Measurements from ENCODE around the gene OR4F17. TPM values are rescaled to one million over a fixed set of nuclear protein-coding genes. Genes with fewer than 3 reads are reported as not detected.
"Not testable (repeated sequence)": the region's sequence is repeated elsewhere in the genome, so short reads cannot be mapped to it uniquely, and the experiment has no call there.

The OR4F17 gene
- not detected for polyA plus RNA-seq

GRCh38 chr19:106804-107203 lies at the start of gene OR4F17:
Gene OR4F17 (plus strand): TSS chr19:107104. CDS start chr19:110679, 3,575 bp downstream.
- not testable (repeated sequence) for H3K27ac ChIP-seq (ENCODE audit: low read depth, low read length)

GRCh38 chr19:70793-71192 lies 36.1 kb upstream of the OR4F17 start:
- H3K27ac ChIP-seq (ENCODE audit: low read depth, low read length): not testable (repeated sequence)
- 0% methylated on average over 12 of the region's 54 CpGs; no CpG with 5 or more reads in 2 of the 3 donors for WGBS, 3 donors

DNA sequence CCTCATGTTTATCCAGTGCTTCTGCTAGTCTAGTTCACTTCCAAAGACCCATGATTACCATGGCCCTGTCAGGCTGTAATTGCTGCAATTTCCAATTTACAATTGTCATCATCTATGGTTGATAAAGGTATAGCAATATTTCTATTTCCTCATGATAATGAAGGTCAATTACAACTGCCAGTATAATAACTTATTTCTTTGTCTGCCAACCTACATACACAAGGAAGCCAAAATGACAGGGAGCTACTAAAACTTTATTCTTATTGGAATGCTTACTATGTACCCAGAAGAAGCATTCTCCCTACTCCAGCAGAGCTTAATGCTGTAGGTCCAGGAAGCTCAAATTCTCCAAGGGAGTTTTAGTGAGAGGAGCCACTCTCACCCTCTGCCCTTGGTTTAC lies 24.0 kb upstream of the OR4F17 start:
- H3K27ac ChIP-seq (ENCODE audit: low read depth, low read length): not testable (repeated sequence)

DNA sequence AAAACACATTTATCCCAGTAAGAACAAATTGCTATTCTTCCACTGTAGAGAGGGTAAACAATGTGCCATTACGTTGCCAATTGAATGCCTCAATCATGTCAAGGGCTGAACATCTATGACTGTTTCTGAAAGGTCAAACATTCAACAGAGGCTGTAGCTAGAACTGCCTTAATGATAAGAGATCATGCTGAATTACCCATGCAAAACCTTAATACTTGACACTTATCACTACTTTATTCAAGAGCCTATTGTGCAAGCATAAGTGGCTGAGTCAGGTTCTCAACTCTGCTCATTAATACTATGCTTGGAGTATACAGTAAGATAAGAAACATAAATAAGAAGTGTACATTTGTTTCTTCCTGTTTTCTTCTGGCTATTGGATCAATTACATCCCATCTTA lies 23.3 kb upstream of the OR4F17 start:
- H3K27ac ChIP-seq (ENCODE audit: low read depth, low read length): not testable (repeated sequence)
- WGBS, 3 donors: no CpG with 5 or more reads among the region's 1 CpG

DNA sequence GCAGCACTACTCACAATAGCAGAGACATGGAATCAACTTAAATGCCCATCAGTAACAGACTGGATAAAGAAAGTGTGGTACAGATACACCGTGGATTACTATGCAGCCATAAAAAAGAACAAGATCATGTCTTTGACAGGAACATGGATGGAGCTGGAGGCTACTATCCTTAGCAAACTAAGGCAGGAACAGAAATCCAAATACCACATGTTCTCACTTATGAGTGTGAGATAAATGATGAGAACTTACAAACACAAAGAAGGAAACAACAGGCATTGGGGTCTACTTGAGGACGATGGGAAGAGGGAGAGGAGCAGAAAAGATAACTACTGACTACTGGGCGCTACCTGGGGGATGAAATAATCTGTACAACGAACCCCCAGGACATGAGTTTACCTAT lies 16.2 kb upstream of the OR4F17 start:
- WGBS, 3 donors: 56 to 75% (median 72%) methylated on average over 3 to 4 of the region's 4 CpGs
- H3K27ac ChIP-seq (ENCODE audit: low read depth, low read length): not testable (repeated sequence)

DNA sequence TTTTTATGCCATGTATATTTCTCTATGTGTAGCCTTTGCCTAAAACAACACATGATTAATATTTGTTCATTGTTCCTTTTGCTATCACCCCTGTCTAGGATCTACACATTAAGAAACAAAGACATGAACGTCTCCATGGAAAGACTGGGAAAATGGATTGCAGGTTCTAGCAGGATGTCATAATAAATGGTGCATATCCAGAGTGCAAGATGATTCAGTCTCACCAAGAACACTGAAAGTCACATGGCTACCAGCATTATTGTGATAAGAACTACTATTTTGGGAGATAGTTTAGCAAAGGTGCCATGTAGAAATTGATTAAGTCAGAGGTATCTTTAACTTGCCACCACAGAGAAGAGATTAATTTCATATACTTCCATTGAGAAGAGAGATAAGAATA lies 12.1 kb upstream of the OR4F17 start:
- H3K27ac ChIP-seq (ENCODE audit: low read depth, low read length): not testable (repeated sequence)
- no CpG with 5 or more reads among the region's 1 CpG for WGBS, 3 donors

GRCh38 chr19:97647-98046 lies 9.3 kb upstream of the OR4F17 start:
- not testable (repeated sequence) for H3K27ac ChIP-seq (ENCODE audit: low read depth, low read length)
- WGBS, 3 donors: no CpG with 5 or more reads among the region's 3 CpGs

DNA sequence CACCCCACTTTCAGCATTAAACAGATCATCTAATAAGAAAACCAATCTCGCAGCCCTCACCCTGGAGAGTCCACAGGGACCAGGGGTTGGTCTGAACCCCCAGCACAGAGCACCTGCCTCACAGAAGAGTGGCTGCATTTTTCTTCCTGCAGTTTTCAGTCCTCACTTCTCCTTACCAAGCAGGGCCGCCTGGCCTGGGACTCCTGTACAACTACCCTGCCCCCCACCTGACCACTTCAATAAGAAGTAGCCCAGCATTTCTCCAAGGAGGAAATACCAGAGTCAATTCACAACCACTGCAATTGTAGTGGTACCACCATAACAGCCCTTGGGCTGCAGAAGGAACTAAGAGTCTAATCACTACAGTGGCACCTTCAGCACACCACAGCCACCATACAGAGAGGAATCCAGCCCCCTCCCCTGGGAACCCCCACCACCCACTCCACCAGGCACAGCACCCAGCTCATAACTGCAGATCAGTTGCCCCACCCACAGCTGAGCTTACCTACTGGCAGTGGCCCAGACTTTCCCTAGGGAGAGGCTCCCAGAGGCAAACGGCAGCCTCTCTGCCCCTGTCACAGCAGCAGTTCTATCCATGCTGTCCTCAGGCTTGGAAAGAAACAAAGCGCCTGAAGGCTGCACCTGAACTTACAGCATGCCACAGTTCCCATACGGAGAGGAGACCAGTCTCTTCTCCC lies 13.7 kb downstream of the OR4F17 start:
- 58 to 91% (median 70%) methylated on average over 1 of the region's 5 CpGs for WGBS, 3 donors
- not testable (repeated sequence) for H3K27ac ChIP-seq (ENCODE audit: low read depth, low read length)

Other genes with a start within 250 kb of the OR4F17 start
- 10 to 100 TPM in 1 of 3 donors, 1 to 10 TPM in 2; 3.3 to 19.2 (median 7.8) TPM for gene PLPP2, start 184.3 kb downstream of the OR4F17 start, polyA plus RNA-seq
- 10 to 100 TPM in 2 of 3 donors, 1 to 10 TPM in 1; 7.8 to 26.9 (median 22.3) TPM for gene MIER2, start 237.7 kb downstream of the OR4F17 start, polyA plus RNA-seq

All from adipose tissue (tissue), 3 donors.